Measurements from ENCODE around the gene NRP1.
"Not testable (repeated sequence)": the region's sequence is repeated elsewhere in the genome, so short reads cannot be mapped to it uniquely, and the experiment has no call there.

The NRP1 gene

DNA sequence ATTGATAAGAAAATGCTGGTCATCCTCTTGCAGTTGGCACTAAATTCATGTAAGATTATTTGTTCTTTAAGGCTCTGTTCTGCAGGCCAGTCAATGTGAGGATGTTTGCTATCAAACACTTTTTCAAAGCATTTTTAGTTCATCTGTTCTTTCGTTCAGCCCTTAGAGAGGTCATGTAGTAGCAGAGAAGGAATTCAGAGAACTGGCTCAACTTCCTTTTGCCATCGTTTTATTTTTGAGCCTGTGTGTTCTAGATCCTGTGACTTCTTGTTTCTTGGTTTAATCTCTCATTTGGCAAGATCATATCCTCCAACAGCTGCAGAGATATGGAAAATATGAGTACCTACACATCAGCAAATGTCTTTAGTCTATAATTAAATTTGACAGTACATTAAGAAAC lies 184.3 kb downstream of the NRP1 start:
- DNase-seq (ENCODE audit: low spot score): no peak

DNA sequence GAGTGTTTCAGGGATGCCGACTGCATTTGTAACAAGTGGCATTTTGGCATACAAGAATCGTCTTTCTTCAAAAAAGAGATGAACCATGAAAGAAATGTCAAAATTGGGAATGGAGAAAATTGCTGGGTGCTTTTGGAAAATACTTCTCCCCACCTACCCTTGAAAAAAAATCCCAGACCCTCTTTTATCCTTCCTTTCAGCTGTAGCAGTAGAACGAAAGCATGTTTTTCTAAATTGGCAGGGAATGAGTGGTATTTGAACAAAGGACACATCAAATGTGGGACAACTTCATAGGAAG lies 187.5 kb downstream of the NRP1 start:
- DNase-seq (ENCODE audit: low spot score): no peak

DNA sequence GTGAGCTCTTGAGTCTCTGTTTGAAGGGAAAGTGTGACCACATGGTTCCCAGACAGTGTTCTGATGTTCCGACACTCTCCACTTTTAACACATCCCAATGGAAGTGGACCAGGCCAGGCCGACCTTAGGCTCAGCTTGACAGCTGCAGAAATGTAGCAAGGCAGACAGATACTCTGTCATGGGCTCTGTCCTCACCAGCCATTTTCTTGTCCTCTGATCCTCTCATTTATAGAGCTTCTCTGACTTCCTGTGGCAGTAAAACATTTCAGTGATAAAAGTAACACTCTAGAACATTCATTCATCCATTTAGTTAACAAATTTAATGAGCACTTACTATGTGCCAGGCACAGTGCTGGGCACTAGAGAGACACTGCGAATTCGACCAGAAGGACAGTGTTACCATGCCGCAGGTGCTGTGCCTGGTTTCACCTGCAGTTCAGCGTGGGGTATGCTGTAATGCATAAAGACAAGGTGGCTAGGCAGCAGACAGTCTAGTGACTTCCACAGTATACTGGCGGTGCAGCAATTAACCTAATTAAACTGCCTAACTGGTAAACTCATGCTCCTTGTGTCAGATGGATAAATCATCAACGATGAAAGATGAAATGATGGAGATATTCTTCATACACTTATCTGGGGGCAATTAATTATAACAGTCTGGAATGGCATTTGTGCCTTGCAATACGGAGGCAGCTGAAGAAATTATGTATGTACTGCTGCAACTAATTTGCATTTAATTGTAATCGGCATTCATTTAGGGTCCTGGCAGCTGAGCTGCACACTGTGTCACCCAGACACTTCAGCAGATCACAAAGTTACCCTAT lies 188.1 kb downstream of the NRP1 start:
- no peak for DNase-seq (ENCODE audit: low spot score)

DNA sequence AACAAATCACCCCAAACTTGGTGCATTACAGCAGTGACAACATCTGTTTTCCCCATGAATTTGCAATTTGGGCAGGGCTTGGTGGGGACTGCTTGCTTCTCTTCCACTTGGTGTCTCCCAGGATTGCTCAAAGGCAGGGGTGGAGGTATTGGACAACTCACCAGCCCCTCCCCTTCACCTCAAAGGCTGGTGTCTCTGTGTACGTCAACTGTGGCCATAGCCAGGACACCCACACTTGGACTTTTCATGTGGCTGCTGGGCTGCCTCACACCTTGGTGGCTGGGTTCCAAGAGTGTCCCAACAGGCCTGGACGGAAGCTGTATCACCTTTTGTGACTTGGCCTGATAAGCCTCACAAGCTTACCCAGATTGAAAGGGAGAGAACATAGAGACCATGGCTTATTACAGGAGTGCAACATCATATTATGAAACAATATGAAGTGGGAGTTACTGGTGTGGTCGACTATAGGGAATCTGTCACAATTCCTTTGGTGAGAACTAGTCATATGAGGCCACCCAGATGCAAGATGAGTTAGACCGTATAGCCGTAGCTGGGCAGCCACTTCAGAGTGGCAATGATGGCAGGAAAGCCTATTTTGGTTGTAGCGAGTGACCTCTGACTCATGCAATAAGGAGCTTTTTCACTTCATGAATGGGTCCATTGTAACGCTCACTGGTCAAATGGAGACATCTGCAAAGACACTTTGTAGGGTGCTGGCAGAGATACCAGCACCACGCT lies 188.8 kb downstream of the NRP1 start:
- no peak for DNase-seq (ENCODE audit: low spot score)

DNA sequence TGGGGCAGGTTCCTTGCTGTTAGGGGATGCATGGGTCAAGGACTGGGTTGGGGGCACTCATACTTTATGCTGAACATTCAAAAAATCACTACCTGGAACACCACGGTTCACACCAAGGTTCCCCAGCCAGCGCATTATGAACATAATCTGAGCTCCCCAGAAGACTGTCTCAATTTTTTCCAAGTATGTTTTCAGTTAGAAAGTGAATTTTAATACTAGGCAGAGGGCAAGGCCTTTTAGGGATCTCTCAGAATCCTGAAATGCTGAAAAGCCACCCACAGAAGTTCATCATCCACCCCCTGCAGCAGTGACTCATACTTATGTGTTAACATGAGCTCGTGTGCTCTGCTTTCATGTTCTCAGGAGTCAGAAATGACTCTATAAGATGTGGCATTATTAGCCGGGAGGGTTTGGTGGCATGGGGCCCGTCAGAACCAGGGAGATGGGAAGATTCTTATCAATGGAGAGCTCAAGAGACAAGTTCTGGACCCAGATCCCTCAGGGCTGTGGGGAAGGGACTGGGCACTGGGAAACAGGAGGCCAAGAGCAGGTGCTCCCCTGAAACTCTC lies 191.2 kb downstream of the NRP1 start:
- DNase-seq (ENCODE audit: low spot score): no peak

DNA sequence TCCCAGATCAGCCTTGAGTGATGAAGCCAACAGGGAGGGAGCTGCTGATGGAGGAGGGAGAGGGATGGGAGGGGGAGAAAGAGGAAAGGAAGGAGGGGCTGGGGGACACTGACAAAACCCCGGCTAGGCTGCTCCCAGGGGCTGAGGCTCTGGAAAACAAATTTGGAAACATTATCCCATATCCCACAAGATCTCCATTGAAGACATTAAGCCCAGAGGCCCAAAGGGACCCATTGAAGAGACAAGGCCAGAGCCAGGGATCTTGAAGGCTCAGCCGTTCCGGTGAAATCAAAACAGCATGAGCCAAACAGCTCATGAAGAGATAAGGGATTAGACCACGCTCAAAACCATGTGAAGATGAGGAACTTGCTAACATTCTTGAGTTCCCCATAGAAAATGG lies 192.2 kb downstream of the NRP1 start:
- DNase-seq (ENCODE audit: low spot score): no peak

DNA sequence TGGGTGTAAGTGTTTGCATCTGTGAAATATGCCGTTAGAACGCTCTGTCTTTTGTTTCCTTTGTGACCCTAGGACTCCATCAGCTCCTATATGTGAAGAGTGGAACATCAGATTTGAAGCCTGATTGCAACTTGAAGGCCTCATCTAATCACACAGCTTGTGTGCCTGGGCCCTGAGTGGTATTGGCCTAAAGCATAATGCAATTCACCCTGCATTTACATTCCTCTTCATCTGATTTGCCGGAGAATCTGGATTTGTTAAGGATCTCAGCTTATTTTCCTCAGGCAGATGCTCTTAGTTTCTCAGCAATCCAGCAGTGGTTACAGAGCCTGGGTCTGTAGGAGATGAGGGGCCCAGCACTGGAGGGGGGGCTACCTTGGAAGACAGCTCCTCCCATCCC lies 193.2 kb downstream of the NRP1 start:
- DNase-seq (ENCODE audit: low spot score): no peak

DNA sequence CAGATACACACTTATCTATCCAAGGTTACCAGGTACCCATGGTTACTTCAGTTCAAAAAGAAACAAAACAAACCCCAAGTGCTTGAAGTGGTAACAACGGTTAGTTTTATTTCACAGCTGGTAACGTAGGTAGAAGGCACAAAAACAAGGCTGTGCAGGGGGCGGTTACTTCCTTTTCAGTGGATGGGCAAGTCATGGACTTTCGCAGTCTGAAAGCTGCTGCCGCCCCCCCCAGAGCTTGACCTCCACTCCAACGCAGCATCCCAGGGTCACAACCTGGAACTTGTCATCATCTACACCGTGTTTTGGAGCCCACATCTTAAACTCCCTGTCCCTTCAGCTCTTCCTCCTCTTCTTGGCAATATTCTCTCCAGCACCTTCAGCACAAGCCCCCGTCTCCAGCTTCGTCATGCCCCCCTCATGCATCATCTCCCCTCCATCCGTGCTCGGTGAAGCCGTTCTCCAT lies 195.3 kb downstream of the NRP1 start:
- DNase-seq (ENCODE audit: low spot score): no peak

DNA sequence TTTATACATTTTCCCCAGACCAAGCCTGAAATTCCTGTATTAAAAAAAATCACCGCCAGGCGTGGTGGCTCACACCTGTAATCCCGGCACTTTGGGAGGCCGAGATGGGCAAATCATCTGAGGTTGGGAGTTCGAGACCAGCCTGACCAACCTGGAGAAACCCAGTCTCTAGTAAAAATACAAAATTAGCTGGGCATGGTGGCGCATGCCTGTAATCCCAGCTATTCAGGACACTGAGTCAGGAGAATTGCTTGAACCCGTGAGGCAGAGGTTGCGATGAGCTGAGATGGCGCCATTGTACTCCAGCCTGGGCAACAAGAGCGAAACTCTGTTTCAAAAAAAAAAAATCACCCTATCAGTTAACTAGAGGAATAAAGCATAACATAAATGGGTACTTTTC lies 195.8 kb downstream of the NRP1 start:
- not testable (repeated sequence) for DNase-seq (ENCODE audit: low spot score)

DNA sequence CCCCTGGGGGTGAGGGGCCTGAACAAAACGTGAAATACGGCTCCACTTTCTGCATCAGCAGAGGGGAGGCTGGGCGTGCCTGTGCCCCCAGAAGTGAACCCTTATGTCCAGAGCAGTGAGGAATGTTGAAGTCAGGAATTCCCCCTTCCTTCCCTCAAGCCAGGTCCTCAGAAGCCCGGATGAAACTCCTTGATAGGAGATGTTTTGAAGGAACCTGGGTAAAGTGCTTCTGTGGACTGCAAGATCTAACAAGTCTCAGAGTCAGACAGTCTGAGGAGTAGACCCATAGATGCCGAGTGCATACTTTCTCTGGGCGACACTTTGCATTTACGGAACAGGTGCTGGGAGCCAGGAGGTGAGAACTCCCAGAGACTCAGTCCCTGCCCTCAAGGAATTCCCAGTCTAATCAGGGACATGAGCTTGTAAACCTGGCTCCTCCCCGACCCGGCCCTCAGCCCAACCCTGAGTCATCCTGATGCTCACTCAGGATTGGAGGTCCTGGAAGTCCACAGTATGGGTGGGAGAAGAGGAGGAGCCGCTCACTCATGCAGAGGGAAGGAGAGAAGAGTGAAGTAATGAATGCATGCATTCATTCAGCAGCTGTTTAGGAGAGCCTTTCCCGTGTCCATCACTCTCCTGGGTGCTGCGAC lies 197.0 kb downstream of the NRP1 start:
- DNase-seq (ENCODE audit: low spot score): no peak

DNA sequence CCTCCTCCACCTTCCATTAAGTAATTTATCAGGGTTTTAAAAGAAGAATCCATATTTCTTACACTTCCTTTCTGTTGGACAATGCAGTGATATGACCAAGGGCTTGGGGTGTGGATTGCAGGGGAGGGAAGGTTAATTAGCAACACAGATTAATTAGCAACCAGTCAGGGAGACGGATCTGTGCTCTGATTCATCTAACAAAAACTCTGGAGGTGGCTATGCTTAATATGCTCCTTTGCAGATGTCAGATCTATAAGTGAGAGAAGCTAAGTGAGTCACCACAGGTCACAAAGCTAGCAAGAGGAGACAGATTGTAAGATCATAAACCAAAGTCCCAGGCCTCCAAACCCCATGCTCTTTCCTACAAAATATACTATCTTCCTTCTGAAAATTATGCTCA lies 197.7 kb downstream of the NRP1 start:
- no peak for DNase-seq (ENCODE audit: low spot score)

DNA sequence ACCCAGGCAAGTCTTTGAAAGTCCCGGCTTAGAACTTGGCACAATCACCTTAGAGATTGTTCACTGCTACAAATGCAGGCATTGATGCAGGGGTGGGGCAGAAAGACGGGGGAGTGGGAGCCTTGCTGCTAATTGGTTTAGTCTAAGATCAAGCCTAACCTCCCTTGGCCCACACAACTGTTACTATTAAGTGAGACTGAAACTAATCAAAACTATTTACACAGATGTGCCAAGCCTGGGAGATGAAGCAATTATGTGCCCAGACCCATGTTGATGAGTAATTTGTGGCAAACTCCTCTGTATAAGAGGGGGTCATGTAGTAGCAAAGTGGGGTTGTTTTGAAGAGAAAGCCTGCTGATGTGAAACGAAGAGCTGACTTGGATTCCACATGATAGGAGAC lies 198.2 kb downstream of the NRP1 start:
- DNase-seq (ENCODE audit: low spot score): no peak

DNA sequence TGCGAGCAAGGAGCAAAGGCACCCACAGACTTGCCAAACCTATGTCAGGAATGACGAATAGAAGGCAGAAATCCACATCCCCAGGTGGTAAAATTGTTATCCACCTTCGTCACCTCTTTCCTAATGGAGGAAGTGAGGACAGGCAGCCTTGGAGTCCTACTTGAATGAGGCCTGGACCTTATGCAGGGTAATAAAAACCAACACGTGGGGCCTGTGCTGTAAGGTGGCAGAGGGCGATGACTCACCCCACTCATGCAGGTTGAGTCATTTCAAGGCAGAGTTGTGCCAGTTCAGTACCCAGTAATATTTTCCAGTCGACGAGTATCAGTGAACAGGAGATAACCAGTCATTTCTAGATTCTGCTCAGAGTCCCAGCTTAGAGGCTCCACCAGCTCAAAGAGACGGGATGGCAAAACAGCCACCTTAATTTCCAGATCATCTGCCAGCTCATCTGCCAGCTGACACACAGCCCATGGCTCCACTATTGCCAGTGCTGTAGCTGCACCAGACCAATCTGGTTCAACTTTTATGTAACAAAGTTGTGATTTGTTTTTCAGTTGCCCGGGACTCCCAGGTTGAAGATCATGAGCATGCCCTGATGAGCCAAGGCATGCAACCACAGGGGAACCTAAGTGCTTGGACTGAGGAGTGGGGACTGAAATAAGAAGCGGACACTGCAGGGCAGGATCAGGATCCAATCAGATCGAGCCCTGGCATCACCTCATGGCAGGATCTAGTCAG lies 200.3 kb downstream of the NRP1 start:
- DNase-seq (ENCODE audit: low spot score): no peak

DNA sequence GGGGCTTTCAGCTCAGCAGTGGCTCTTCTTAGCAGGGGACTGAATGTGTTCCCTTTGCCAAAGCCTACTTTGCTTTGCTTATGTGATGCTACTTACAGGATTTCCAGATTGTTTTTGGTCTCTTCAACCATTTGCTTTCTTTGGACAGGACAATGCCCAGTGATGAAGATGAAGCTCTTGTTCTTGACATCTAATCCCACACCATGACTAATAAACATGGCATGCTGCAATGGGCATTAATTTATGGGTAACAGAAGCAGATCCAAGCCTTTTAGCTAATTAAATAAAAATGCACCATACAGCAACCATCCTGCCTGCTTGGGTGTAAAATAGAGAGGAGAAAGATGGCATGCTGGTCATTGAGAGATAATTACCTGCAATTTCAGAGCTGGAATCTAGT lies 200.9 kb downstream of the NRP1 start:
- no peak for DNase-seq (ENCODE audit: low spot score)

DNA sequence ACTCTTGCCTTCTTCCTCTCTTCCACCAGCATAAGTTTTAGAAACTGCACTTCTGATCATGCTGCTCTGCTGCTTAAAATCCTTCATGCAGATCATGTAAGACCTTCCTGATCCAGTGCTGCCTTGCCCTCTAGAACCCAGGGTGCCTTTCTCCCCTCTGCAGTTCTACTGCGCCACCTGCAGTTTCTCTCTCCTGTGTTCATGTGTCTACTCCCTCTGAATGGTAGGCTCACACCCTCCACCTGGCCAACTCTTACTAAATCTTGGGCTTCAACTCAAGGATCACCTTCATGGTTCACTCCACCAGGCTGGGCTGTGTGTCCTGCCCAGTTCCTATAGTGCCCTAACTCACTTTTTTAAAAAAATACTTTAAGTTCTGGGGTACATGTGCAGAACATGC lies 201.8 kb downstream of the NRP1 start:
- no peak for DNase-seq (ENCODE audit: low spot score)

DNA sequence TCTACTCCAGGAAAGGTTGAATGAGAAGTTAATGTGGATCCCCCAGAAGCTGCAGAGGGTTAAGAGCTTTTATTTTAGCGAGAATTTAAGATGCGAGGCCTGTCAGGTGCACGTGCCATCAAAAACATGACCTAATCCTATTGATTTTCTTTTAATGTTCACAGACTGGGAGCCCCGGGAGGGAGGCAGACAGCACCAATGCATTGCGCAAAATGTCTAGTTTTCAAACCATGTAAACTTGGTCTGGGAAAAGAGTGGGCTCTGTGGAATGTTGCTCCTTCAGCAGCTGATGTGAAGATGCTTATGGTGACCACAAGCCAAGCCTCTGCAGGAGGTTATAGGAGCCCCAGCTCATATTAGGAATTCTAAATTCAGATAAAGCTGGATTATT lies 204.5 kb downstream of the NRP1 start:
- DNase-seq (ENCODE audit: low spot score): no peak

DNA sequence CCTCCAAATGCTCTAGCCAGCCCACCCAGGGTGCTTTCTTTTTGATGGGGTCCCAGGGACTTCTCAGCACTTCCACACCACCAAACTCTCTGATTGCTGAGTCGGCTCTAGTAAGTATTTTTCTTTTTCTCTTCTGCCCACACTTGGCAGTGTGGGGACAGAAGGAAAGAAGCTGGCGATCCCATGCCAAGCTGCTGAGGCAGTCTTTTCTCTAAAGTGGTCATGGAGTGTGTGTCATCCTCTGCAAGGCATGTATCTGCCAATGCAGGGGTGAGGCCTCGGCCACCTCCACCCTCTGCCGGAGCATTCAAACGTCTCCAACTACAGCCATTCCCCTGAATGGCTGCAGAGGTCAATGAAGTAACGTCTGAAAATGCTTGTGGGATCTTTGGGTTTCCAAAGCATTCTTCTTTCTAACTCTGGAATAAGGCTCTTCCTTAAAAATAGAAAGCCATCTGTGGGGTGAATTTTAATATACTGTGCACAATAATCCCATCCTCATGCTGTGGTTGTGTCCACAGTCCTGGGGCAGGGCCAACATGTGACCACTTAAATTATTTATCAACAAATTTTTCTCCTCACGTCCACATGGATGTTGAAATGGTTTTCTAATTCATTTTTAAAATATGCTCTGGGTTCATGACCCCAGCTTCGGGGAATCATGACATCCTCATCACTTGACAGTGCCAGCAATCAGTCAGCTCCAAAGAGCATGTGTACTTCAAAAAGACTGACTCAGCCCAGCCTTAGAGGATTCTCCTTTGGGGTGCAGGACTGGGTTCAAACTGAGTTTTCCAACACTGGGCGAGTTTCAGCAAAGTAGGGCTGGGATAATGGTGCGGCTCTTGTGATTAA lies 205.1 kb downstream of the NRP1 start:
- DNase-seq (ENCODE audit: low spot score): no peak

DNA sequence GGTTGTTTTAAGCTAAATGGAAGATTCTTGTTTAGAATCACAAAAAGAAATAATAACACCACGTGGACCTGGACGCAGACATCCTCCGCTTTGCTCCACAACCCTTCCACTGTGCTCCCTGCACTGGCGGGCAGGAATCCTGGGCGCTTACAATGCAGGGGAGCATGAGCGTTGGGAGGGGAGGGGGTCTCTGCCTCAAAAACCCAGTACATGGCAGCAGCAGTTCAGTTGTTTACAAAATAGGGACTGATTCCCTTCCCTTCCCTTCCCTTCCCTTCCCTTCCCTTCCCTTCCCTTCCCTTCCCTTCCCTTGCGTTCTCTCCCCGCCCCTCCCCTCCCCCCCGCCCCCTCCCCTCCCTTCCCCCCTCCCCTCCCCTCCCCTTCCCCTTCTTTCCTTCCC lies 206.8 kb downstream of the NRP1 start:
- no peak for DNase-seq (ENCODE audit: low spot score)
